Spinal cord (tissue), 10 donors: ENCODE results near the gene DDTL. TPM values are rescaled to one million over a fixed set of nuclear protein-coding genes. Genes with fewer than 3 reads are reported as not detected.

Experiments
- DNase-seq, 6 donors: peaks; one replicate each; pipeline versions ENCODE4 v3.0.0 to v3.0.0-alpha.2; 2013 to 2015; ENCODE audit warnings: low spot score in 6 of 6, low read depth in 4 of 6
- H3K27ac ChIP-seq: one replicate; pipeline ENCODE4 v1.5.1; 2013; ENCODE audit warnings: low read depth, low read length, control low read depth
- H3K27me3 ChIP-seq: one replicate; pipeline ENCODE4 v1.6.1; 2013; ENCODE audit warnings: low read length; ENCODE audit not compliant: control insufficient read depth, insufficient read depth
- H3K36me3 ChIP-seq: one replicate; pipeline ENCODE4 v1.6.1; 2013; ENCODE audit warnings: low read length; ENCODE audit not compliant: control insufficient read depth, insufficient read depth
- H3K4me1 ChIP-seq: one replicate; pipeline ENCODE4 v1.6.1; 2013; ENCODE audit warnings: low read length; ENCODE audit not compliant: control insufficient read depth, insufficient read depth
- H3K4me3 ChIP-seq: one replicate; pipeline ENCODE4 v1.5.1; 2013; ENCODE audit warnings: low read depth, low read length, control low read depth
- H3K9me3 ChIP-seq: one replicate; pipeline ENCODE4 v1.6.1; 2013; ENCODE audit warnings: low read length; ENCODE audit not compliant: control insufficient read depth, insufficient read depth
- WGBS: methylation state at CpG from one replicate; pipeline ENCODE4 v1.1.5; 2013; ENCODE audit warnings: missing lambda C conversion rate; ENCODE audit not compliant: insufficient coverage; 5-methylcytosine and 5-hydroxymethylcytosine counted together
- polyA plus RNA-seq, 2 donors: library from polyadenylated mRNA; unstranded; fragments of 120-200 nt; gene quantifications; one replicate each; pipeline ENCODE4 v1.2.1, GENCODE V29; 2013; ENCODE audit not compliant: insufficient read length in 2 of 2
- total RNA-seq, 2 donors: library from RNA; depleted of rRNA in 1 of 2; stranded (reverse); fragments of 120-200 nt in 1 of 2; fragments of >200 nt in 1 of 2; gene quantifications; one replicate each; pipeline versions ENCODE4 v1.2.3 to v1.2.4, GENCODE V29; 2013 to 2014
- donor health status: healthy.

Gene DDTL
- total and polyA plus RNA-seq, 4 donors: 0.20 to 7.5 (median 3.4) TPM

- Histone ChIP-seq H3K9me3 (no peaks in the 10 kb centered on the region), H3K27me3 (no peaks in the 10 kb centered on the region), H3K4me1 (peaks cover 21% of the 10 kb centered on the region), H3K4me3 (no peak overlapping the region), H3K27ac (no peak overlapping the region), H3K36me3 (no peaks in the 10 kb centered on the region)
- no peak for DNase-seq
- 100% methylated on average over 1 of the region's 6 CpGs for WGBS
Measured at GRCh38 chr22:24008381-24009226, 41.9 kb downstream of the DDTL start.

DNA sequence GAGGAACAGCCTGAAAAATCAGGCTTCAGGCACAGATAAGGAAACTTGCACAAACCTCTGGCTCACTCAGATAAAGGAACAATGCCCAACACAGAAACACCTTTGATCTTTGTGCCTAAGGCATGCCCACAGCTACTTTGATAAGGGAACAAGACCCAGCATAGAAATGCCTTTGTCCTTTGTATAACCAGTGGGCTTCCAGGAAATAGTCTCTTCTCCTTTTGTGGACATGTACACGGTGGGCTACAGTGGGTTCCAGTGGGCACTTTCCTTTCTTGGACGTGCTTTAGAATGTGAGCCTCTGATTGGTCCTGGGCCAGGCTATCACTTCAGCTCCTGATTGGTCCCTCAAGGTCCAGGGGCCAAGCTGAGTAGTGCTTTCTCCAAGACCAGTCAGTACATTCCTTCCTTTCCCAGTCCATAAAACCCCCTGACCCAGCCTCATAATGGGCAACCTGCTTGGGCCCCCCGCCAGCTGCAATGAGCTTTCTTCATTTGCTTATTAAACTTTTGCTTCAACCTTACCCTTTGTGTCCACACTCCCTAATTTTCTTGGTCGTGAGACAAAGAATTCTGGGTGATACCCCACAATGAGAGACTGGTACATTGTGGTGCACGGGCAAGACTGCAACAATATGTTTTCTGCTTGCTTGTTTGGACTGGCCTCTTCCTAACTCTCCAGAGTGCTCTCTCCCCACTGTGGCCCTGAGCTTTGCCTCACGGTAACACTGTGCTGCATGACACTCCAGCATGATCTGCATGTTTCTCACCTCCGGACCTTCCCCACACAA is 42.7 kb downstream of the DDTL start:
- Histone ChIP-seq H3K36me3 (no peaks in the 10 kb centered on the region), H3K27me3 (no peaks in the 10 kb centered on the region), H3K9me3 (no peaks in the 10 kb centered on the region), H3K4me3 (no peak overlapping the region), H3K27ac (no peak overlapping the region), H3K4me1 (peaks cover 21% of the 10 kb centered on the region)
- WGBS: 89% methylated on average over 7 of the region's 7 CpGs
- no peak for DNase-seq

DNA sequence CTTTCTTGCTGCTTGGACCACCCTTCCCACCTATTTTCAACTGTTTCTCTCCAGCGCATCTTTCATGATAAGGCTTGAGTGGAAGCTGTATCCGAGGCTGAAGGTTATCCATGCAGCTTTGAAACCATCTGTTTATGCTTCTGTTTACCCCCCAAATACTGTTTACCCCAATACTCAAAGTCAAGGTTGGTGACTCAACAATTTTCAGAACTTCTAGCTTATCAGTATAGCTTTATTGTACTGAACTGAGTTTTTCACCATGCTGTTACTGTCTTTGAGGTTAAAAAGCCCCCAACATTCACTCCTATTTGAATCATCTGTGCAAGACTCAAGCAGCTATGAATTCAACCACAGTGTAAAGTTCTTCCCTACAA is 43.3 kb downstream of the DDTL start:
- Histone ChIP-seq H3K4me1 (peaks cover 20% of the 10 kb centered on the region), H3K4me3 (no peak overlapping the region), H3K27me3 (no peaks in the 10 kb centered on the region), H3K36me3 (no peaks in the 10 kb centered on the region), H3K9me3 (no peaks in the 10 kb centered on the region), H3K27ac (no peak overlapping the region)
- no peak for DNase-seq
- 100% methylated on average over 1 of the region's 2 CpGs for WGBS

GRCh38 chr22:24011735-24012068 is 45.0 kb downstream of the DDTL start:
- H3K36me3 ChIP-seq: no peaks in the 10 kb centered on the region
- H3K27me3 ChIP-seq: no peaks in the 10 kb centered on the region
- H3K4me3 ChIP-seq: peak overlapping the region; percentile 94
- peaks cover 2% of the 10 kb centered on the region for H3K9me3 ChIP-seq
- DNase-seq: peak in 1 of 6 donors; percentile 9
- H3K27ac ChIP-seq: peak overlapping the region; percentile 90
- H3K4me1 ChIP-seq: peaks cover 15% of the 10 kb centered on the region
- 0% methylated on average over 9 of the region's 10 CpGs for WGBS

DNA sequence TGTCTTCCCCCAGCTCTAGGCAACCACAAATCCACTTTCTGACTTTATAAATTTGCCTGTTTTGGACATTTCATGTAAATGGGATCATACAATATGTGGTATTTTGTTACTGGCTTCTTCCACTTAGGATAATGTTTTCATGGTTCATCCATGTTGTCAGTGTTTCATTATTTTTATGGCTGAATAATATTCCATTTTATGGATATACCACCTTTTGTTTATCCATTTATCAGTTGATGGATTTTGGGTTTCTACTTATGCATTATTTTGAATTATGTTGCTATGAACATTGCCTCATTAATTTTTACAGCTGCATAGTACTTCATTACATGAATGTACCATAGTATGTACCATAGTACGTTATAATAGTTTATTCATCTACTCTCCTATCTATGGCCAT is 49.5 kb downstream of the DDTL start:
- H3K9me3 ChIP-seq: peaks cover 2% of the 10 kb centered on the region
- no CpG with 5 or more reads among the region's 1 CpG for WGBS
- peaks cover 15% of the 10 kb centered on the region for H3K4me1 ChIP-seq

DNA sequence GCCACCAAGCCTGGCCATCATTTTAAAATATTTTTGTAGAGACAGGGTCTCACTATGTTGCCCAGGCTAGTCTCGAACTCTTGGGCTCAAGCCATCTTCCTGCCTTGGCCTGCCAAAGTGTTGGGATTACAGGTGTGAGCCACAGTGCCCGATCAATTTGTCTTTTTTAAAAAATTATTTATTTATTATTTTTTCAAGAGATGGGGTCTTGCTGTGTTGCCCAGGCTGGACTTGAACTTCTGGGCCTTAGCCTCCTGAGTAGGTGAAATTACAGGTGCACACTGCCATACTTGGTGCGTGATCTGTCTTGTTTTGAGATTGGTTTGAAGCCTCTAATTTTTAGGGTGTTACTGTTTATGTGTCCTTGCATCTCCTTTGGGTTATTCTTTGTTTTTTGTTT is 54.6 kb downstream of the DDTL start:
- H3K4me3 ChIP-seq: no peak overlapping the region
- no peaks in the 10 kb centered on the region for H3K9me3 ChIP-seq
- H3K27ac ChIP-seq: no peak overlapping the region
- no peaks in the 10 kb centered on the region for H3K27me3 ChIP-seq
- H3K4me1 ChIP-seq: no peaks in the 10 kb centered on the region
- WGBS: 100% methylated on average over 2 of the region's 3 CpGs
- DNase-seq: no peak
- peaks cover 5% of the 10 kb centered on the region for H3K36me3 ChIP-seq

More for the DNA sequence above, 49.5 kb downstream of the DDTL start:
- Histone ChIP-seq H3K27me3 (no peaks in the 10 kb centered on the region), H3K4me3 (no peak overlapping the region), H3K27ac (no peak overlapping the region), H3K36me3 (no peaks in the 10 kb centered on the region)
- DNase-seq: no peak

Other genes with a start within 250 kb of the DDTL start
- 10 to 100 TPM in 1 of 2 donors, 1 to 10 TPM in 1; 5.8 to 11.2 TPM for gene ZNF70, start 215.8 kb upstream of the DDTL start, total RNA-seq
- 1 to 10 TPM; 4.3 to 9.5 TPM for gene ZNF70, start 215.8 kb upstream of the DDTL start, polyA plus RNA-seq
- gene VPREB3, start 212.5 kb upstream of the DDTL start, total RNA-seq: under 1 TPM in 1 of 2 donors, not detected in 1; 0.33 TPM
- gene VPREB3, start 212.5 kb upstream of the DDTL start, polyA plus RNA-seq: 1 to 10 TPM in 1 of 2 donors, under 1 TPM in 1; 0.89 to 1.2 TPM
- 1 to 10 TPM in 1 of 2 donors, under 1 TPM in 1; 0.89 to 4.9 TPM for gene C22orf15, start 203.9 kb upstream of the DDTL start, total RNA-seq
- 1 to 10 TPM; 2.4 to 3.5 TPM for gene C22orf15, start 203.9 kb upstream of the DDTL start, polyA plus RNA-seq
- 10 to 100 TPM; 10.6 to 39.8 TPM for gene CHCHD10, start 198.9 kb upstream of the DDTL start, total RNA-seq
- gene CHCHD10, start 198.9 kb upstream of the DDTL start, polyA plus RNA-seq: 10 to 100 TPM; 92.1 to 97.3 TPM
- gene MMP11, start 194.0 kb upstream of the DDTL start, total RNA-seq: 1 to 10 TPM; 4.3 to 6.3 TPM
- 1 to 10 TPM; 6.9 to 7.7 TPM for gene MMP11, start 194.0 kb upstream of the DDTL start, polyA plus RNA-seq
- 10 to 100 TPM; 29.5 to 81.3 TPM for gene SMARCB1, start 179.9 kb upstream of the DDTL start, total RNA-seq
- 100 to 1,000 TPM; 183 to 186 TPM for gene SMARCB1, start 179.9 kb upstream of the DDTL start, polyA plus RNA-seq
- 1 to 10 TPM in 1 of 2 donors, under 1 TPM in 1; 0.50 to 3.6 TPM for gene DERL3, start 127.9 kb upstream of the DDTL start, total RNA-seq
- 1 to 10 TPM; 4.5 to 5.3 TPM for gene DERL3, start 127.9 kb upstream of the DDTL start, polyA plus RNA-seq
- gene SLC2A11, start 109.0 kb upstream of the DDTL start, total RNA-seq: 10 to 100 TPM; 17.4 to 19.9 TPM
- gene SLC2A11, start 109.0 kb upstream of the DDTL start, polyA plus RNA-seq: 10 to 100 TPM; 24.9 to 44.3 TPM
- gene MIF, start 72.5 kb upstream of the DDTL start, total RNA-seq: 100 to 1,000 TPM in 1 of 2 donors, 10 to 100 TPM in 1; 81.1 to 471 TPM
- 100 to 1,000 TPM; 412 to 473 TPM for gene MIF, start 72.5 kb upstream of the DDTL start, polyA plus RNA-seq
- 1 to 10 TPM; 1.1 to 5.5 TPM for gene GSTT2B, start 5.7 kb upstream of the DDTL start, total RNA-seq
- 10 to 100 TPM in 1 of 2 donors, 1 to 10 TPM in 1; 8.4 to 10.2 TPM for gene GSTT2B, start 5.7 kb upstream of the DDTL start, polyA plus RNA-seq
- 10 to 100 TPM; 66.7 to 96.9 TPM for gene DDT, start 7.6 kb downstream of the DDTL start, total RNA-seq
- gene DDT, start 7.6 kb downstream of the DDTL start, polyA plus RNA-seq: 100 to 1,000 TPM in 1 of 2 donors, 10 to 100 TPM in 1; 97.8 to 104 TPM
- gene GSTT2, start 13.2 kb downstream of the DDTL start, total RNA-seq: under 1 TPM in 1 of 2 donors, not detected in 1; 0.44 TPM
- under 1 TPM in 1 of 2 donors, not detected in 1; 0.45 TPM for gene GSTT2, start 13.2 kb downstream of the DDTL start, polyA plus RNA-seq
- gene GSTT4, start 38.6 kb downstream of the DDTL start, total RNA-seq: not detected
- gene GSTT4, start 38.6 kb downstream of the DDTL start, polyA plus RNA-seq: not detected
- 10 to 100 TPM; 51.0 to 55.5 TPM for gene CABIN1, start 44.4 kb downstream of the DDTL start, total RNA-seq
- gene CABIN1, start 44.4 kb downstream of the DDTL start, polyA plus RNA-seq: 10 to 100 TPM; 74.8 to 93.5 TPM
- 10 to 100 TPM in 1 of 2 donors, 1 to 10 TPM in 1; 4.9 to 11.2 TPM for gene SUSD2, start 214.6 kb downstream of the DDTL start, total RNA-seq
- gene SUSD2, start 214.6 kb downstream of the DDTL start, polyA plus RNA-seq: 10 to 100 TPM; 20.9 to 21.4 TPM